OCI-LY1 (cell line): ENCODE data around the gene PROSER2.

Source experiments
- H2AFZ ChIP-seq: fragments of 200-600 bp; sonication (generic), shearing (Covaris generic); 2 replicates; pipeline ENCODE4 v1.6.0; 2014; ENCODE audit warnings: antibody characterized with exemption, mild to moderate bottlenecking, low read length
- H3F3A ChIP-seq: fragments of 200-600 bp; sonication (generic), shearing (Covaris generic); 2 replicates; pipeline ENCODE4 v1.6.0; 2014; ENCODE audit warnings: mild to moderate bottlenecking, antibody characterized with exemption, low read length, moderate library complexity; ENCODE audit not compliant: insufficient read depth
- H3K27ac ChIP-seq: fragments of 200-600 bp; sonication (generic); 2 replicates; pipeline ENCODE4 v1.5.1; 2014; ENCODE audit warnings: low read length, mixed run types, mild to moderate bottlenecking, low read depth; ENCODE audit not compliant: poor library complexity, severe bottlenecking
- H3K27me3 ChIP-seq: fragments of 200-600 bp; sonication (generic); 2 replicates; pipeline ENCODE4 v1.6.0; 2014; ENCODE audit warnings: antibody characterized with exemption, mild to moderate bottlenecking, low read length, moderate library complexity; ENCODE audit not compliant: insufficient read depth
- H3K36me3 ChIP-seq: fragments of 200-600 bp; sonication (generic); 2 replicates; pipeline ENCODE4 v1.6.1; 2014; ENCODE audit warnings: mild to moderate bottlenecking, antibody characterized with exemption, low read length, moderate library complexity, mixed read lengths; ENCODE audit not compliant: insufficient read depth
- H3K4me1 ChIP-seq: fragments of 200-600 bp; sonication (generic); 2 replicates; pipeline ENCODE4 v1.5.1; 2014; ENCODE audit warnings: mild to moderate bottlenecking, low read length, moderate library complexity; ENCODE audit not compliant: insufficient read depth, severe bottlenecking
- H3K4me2 ChIP-seq: fragments of 200-600 bp; sonication (generic), shearing (Covaris generic); 2 replicates; pipeline ENCODE4 v1.6.1; 2014; ENCODE audit warnings: low read length
- H3K4me3 ChIP-seq: fragments of 200-600 bp; sonication (generic); 2 replicates; pipeline ENCODE4 v1.5.1; 2014; ENCODE audit warnings: low read length, low read depth, mild to moderate bottlenecking, mixed read lengths; ENCODE audit not compliant: poor library complexity, severe bottlenecking
- H3K79me2 ChIP-seq: fragments of 200-600 bp; shearing (Covaris generic); 2 replicates; pipeline ENCODE4 v1.6.1; 2016; ENCODE audit warnings: mixed run types, low read length, mixed read lengths; ENCODE audit not compliant: insufficient read depth
- H3K9ac ChIP-seq: fragments of 200-600 bp; sonication (generic), shearing (Covaris generic); 2 replicates; pipeline ENCODE4 v1.6.1; 2014; ENCODE audit warnings: mild to moderate bottlenecking, low read length, mixed read lengths
- H3K9me2 ChIP-seq: fragments of 200-600 bp; sonication (generic), shearing (Covaris generic); 2 replicates; pipeline ENCODE4 v1.6.1; 2014; ENCODE audit warnings: low read depth, mild to moderate bottlenecking, low read length, mixed read lengths
- H3K9me3 ChIP-seq: fragments of 200-600 bp; shearing (Covaris generic); 2 replicates; pipeline ENCODE4 v1.6.1; 2014; ENCODE audit warnings: low read length, mixed read lengths
- H4K20me1 ChIP-seq: fragments of 200-600 bp; sonication (generic), shearing (Covaris generic); 2 replicates; pipeline ENCODE4 v1.6.0; 2016; ENCODE audit warnings: mild to moderate bottlenecking, low read length; ENCODE audit not compliant: insufficient read depth
- CTCF ChIP-seq: fragments of 200-600 bp; sonication (generic), shearing (Covaris generic); IDR thresholded peaks from 2 replicates; pipeline ENCODE4 v1.5.1; 2017; ENCODE audit warnings: mild to moderate bottlenecking, antibody characterized with exemption, low read length, moderate library complexity, mixed read lengths
- EZH2 ChIP-seq: fragments of 200-600 bp; sonication (generic), shearing (Covaris generic); IDR thresholded peaks from 2 replicates; pipeline ENCODE4 v1.8.0; 2017; ENCODE audit warnings: borderline replicate concordance, mixed run types, mild to moderate bottlenecking, antibody characterized with exemption, low read length, moderate library complexity, mixed read lengths

Gene PROSER2

GRCh38 chr10:11776080-11776479 is 47.1 kb upstream of the PROSER2 start:
- H3K4me3 ChIP-seq = no peak overlapping the region
- H3K36me3 ChIP-seq = no peaks in the 10 kb centered on the region
- no peaks in the 10 kb centered on the region for H4K20me1 ChIP-seq
- no peaks in the 10 kb centered on the region; the same call in 1 of the 2 replicates for H3K27me3 ChIP-seq
- no peaks in the 10 kb centered on the region for H3K9me2 ChIP-seq
- no peaks in the 10 kb centered on the region for H3K79me2 ChIP-seq
- no peaks in the 10 kb centered on the region for H3K9me3 ChIP-seq
- H3K4me2 ChIP-seq = no peak overlapping the region
- TF ChIP-seq CTCF (no peak), EZH2 (no peak)
- H3K27ac ChIP-seq = no peak overlapping the region
- H3K9ac ChIP-seq = no peak overlapping the region
- no peak overlapping the region for H2AFZ ChIP-seq
- no peaks in the 10 kb centered on the region for H3K4me1 ChIP-seq
- no peaks in the 10 kb centered on the region for H3F3A ChIP-seq

GRCh38 chr10:11781114-11781513 is 42.0 kb upstream of the PROSER2 start:
- Histone ChIP-seq H3K9me2 (no peaks in the 10 kb centered on the region), H3K27me3 (no peaks in the 10 kb centered on the region; the same call in 1 of the 2 replicates), H3K79me2 (no peaks in the 10 kb centered on the region), H3K27ac (no peak overlapping the region), H3K36me3 (no peaks in the 10 kb centered on the region), H3K9me3 (no peaks in the 10 kb centered on the region), H3K4me3 (no peak overlapping the region), H2AFZ (no peak overlapping the region), H3K4me1 (no peaks in the 10 kb centered on the region), H3F3A (no peaks in the 10 kb centered on the region), H3K9ac (no peak overlapping the region), H4K20me1 (no peaks in the 10 kb centered on the region), H3K4me2 (no peak overlapping the region)
- TF ChIP-seq EZH2 (no peak), CTCF (no peak)

GRCh38 chr10:11782793-11783557 is 40.2 kb upstream of the PROSER2 start:
- TF ChIP-seq CTCF (peak; percentile 61), EZH2 (no peak)
- no peaks in the 10 kb centered on the region for H3K4me1 ChIP-seq
- H3F3A ChIP-seq = no peaks in the 10 kb centered on the region
- no peak overlapping the region for H3K4me3 ChIP-seq
- no peak overlapping the region for H3K4me2 ChIP-seq
- no peaks in the 10 kb centered on the region for H3K36me3 ChIP-seq
- H2AFZ ChIP-seq = no peak overlapping the region
- no peaks in the 10 kb centered on the region for H3K9me3 ChIP-seq
- H4K20me1 ChIP-seq = no peaks in the 10 kb centered on the region
- H3K27ac ChIP-seq = no peak overlapping the region
- no peak overlapping the region for H3K9ac ChIP-seq
- no peaks in the 10 kb centered on the region for H3K9me2 ChIP-seq
- no peaks in the 10 kb centered on the region for H3K79me2 ChIP-seq
- no peaks in the 10 kb centered on the region; the same call in 1 of the 2 replicates for H3K27me3 ChIP-seq
